Astrocyte (in vitro differentiated cells and primary cell): ENCODE results near the gene CRTC1.

Experiments
- EZH2 ChIP-seq: IDR thresholded peaks from 2 replicates; pipeline ENCODE4 v1.6.1; 2012; ENCODE audit warnings: mild to moderate bottlenecking, low read length, inconsistent platforms; ENCODE audit not compliant: insufficient read depth
- TF ChIP-seq, protein P1 (sequence below): IDR thresholded peaks from 2 replicates; pipeline ENCODE4 v1.5.1; 2011; ENCODE audit warnings: low read depth, mild to moderate bottlenecking, inconsistent platforms, low read length, moderate library complexity; ENCODE audit not compliant: insufficient read depth

DNA sequence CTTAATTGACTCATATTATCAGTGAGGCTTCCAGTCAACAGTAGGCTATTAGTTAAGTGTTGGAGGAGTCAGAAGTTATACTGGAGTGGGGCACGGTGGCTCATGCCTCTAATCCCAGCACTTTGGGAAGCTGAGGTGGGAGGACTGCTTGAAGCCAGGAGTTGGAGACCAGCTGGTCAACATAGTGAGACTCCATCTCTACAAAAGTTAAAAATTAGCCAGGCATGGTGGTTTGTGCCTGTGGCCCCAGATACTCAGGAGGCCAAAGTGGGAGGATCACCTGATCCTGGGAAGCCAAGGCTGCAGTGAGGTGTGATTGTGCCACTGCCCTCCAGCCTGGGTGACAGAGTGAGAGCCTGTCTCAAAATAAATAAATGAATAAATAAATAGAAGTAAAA is 54.5 kb downstream of the CRTC1 start:
- TF ChIP-seq EZH2 = no peak
- TF ChIP-seq, protein P1, sequence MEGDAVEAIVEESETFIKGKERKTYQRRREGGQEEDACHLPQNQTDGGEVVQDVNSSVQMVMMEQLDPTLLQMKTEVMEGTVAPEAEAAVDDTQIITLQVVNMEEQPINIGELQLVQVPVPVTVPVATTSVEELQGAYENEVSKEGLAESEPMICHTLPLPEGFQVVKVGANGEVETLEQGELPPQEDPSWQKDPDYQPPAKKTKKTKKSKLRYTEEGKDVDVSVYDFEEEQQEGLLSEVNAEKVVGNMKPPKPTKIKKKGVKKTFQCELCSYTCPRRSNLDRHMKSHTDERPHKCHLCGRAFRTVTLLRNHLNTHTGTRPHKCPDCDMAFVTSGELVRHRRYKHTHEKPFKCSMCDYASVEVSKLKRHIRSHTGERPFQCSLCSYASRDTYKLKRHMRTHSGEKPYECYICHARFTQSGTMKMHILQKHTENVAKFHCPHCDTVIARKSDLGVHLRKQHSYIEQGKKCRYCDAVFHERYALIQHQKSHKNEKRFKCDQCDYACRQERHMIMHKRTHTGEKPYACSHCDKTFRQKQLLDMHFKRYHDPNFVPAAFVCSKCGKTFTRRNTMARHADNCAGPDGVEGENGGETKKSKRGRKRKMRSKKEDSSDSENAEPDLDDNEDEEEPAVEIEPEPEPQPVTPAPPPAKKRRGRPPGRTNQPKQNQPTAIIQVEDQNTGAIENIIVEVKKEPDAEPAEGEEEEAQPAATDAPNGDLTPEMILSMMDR = no peak
